NCI-H146 treated with DMSO at 0.1 percent for 48 hours (cell line): ENCODE measurements around the gene ARHGAP27.

Experiments
- DNase-seq: peaks from one replicate; lab custom pipeline; 2025; ENCODE audit not compliant: unreplicated experiment; lab: John Stamatoyannopoulos, UW

ARHGAP27 gene

GRCh38 chr17:45388604-45389325 is 43.9 kb downstream of the ARHGAP27 start:
- no peak for DNase-seq

GRCh38 chr17:45387739-45388138 is 44.9 kb downstream of the ARHGAP27 start:
- DNase-seq = no peak

GRCh38 chr17:45386178-45386577 is 46.5 kb downstream of the ARHGAP27 start:
- no peak for DNase-seq

GRCh38 chr17:45385331-45385997 is 47.2 kb downstream of the ARHGAP27 start:
- DNase-seq = peak; percentile 41

GRCh38 chr17:45384789-45385262 is 47.8 kb downstream of the ARHGAP27 start:
- DNase-seq = no peak

- no peak for DNase-seq
These were observed 48.5 kb downstream of the ARHGAP27 start for GRCh38 chr17:45384047-45384788.

- no peak for DNase-seq
These were observed 49.7 kb downstream of the ARHGAP27 start for GRCh38 chr17:45383003-45383402.

- no peak for DNase-seq
These were observed 50.4 kb downstream of the ARHGAP27 start for GRCh38 chr17:45382226-45382625.

- DNase-seq = no peak
These were observed 51.7 kb downstream of the ARHGAP27 start for GRCh38 chr17:45380991-45381390.

- no peak for DNase-seq
These were observed 52.5 kb downstream of the ARHGAP27 start for GRCh38 chr17:45380046-45380765.

GRCh38 chr17:45377401-45377800 is 55.3 kb downstream of the ARHGAP27 start:
- no peak for DNase-seq

- peak; percentile 40 for DNase-seq
These were observed 56.3 kb downstream of the ARHGAP27 start for GRCh38 chr17:45376171-45377005.

GRCh38 chr17:45374501-45374900 is 58.2 kb downstream of the ARHGAP27 start:
- no peak for DNase-seq

- DNase-seq = no peak
These were observed 60.3 kb downstream of the ARHGAP27 start for GRCh38 chr17:45372325-45372869.

GRCh38 chr17:45371414-45372324 is 61.0 kb downstream of the ARHGAP27 start:
- peak; percentile 31 for DNase-seq

- DNase-seq = no peak
These were observed 61.7 kb downstream of the ARHGAP27 start for GRCh38 chr17:45370949-45371413.

GRCh38 chr17:45369421-45369820 is 63.2 kb downstream of the ARHGAP27 start:
- no peak for DNase-seq

GRCh38 chr17:45368651-45369050 is 64.0 kb downstream of the ARHGAP27 start:
- DNase-seq = no peak

GRCh38 chr17:45367216-45367615 is 65.5 kb downstream of the ARHGAP27 start:
- DNase-seq = no peak
